HUES64 (cell line): Measurements from ENCODE around the gene DOLK.

Experiments used
- H3K27ac ChIP-seq: 2 replicates; pipeline ENCODE4 v1.7.0; 2013; ENCODE audit warnings: low read depth, low read length, inconsistent platforms
- H3K27me3 ChIP-seq: 2 replicates; pipeline ENCODE4 v1.6.1; 2013; ENCODE audit warnings: mild to moderate bottlenecking, low read length; ENCODE audit not compliant: insufficient read depth
- H3K36me3 ChIP-seq: 2 replicates; pipeline ENCODE4 v1.6.1; 2013; ENCODE audit warnings: mild to moderate bottlenecking, low read length; ENCODE audit not compliant: insufficient read depth
- H3K4me1 ChIP-seq: 2 replicates; pipeline ENCODE4 v1.6.1; 2013; ENCODE audit warnings: mild to moderate bottlenecking, low read length, moderate library complexity; ENCODE audit not compliant: insufficient read depth
- H3K4me3 ChIP-seq: 2 replicates; pipeline ENCODE4 v1.5.1; 2013; ENCODE audit warnings: mild to moderate bottlenecking, low read length, moderate library complexity
- H3K9ac ChIP-seq: 2 replicates; pipeline ENCODE4 v1.6.1; 2013; ENCODE audit warnings: mild to moderate bottlenecking, low read depth, low read length
- H3K9me3 ChIP-seq: 2 replicates; pipeline ENCODE4 v1.6.1; 2013; ENCODE audit warnings: low read depth, low read length; ENCODE audit not compliant: insufficient read depth
- WGBS: fragments of 150-250, 120-280 bp; methylation state at CpG from one replicate; pipeline ENCODE4 v1.1.7; 2013; ENCODE audit warnings: missing lambda C conversion rate; 5-methylcytosine and 5-hydroxymethylcytosine counted together

Gene DOLK

GRCh38 chr9:128929560-128929959 lies 17.8 kb downstream of the DOLK start:
- Histone ChIP-seq H3K9me3 (no peaks in the 10 kb centered on the region), H3K4me3 (no peak overlapping the region), H3K27ac (no peak overlapping the region), H3K36me3 (no peaks in the 10 kb centered on the region), H3K4me1 (no peaks in the 10 kb centered on the region), H3K9ac (no peak overlapping the region), H3K27me3 (no peaks in the 10 kb centered on the region)
- 94% methylated on average over 4 of the region's 4 CpGs for WGBS

GRCh38 chr9:128928624-128929023 lies 18.8 kb downstream of the DOLK start:
- Histone ChIP-seq H3K4me1 (no peaks in the 10 kb centered on the region), H3K9me3 (no peaks in the 10 kb centered on the region), H3K27ac (no peak overlapping the region), H3K27me3 (no peaks in the 10 kb centered on the region), H3K4me3 (no peak overlapping the region), H3K36me3 (no peaks in the 10 kb centered on the region), H3K9ac (no peak overlapping the region)
- WGBS = 94% methylated on average over 1 of the region's 2 CpGs

GRCh38 chr9:128927731-128928411 lies 19.5 kb downstream of the DOLK start:
- Histone ChIP-seq H3K4me1 (no peaks in the 10 kb centered on the region), H3K36me3 (no peaks in the 10 kb centered on the region), H3K9ac (no peak overlapping the region), H3K27ac (no peak overlapping the region), H3K9me3 (no peaks in the 10 kb centered on the region), H3K4me3 (no peak overlapping the region), H3K27me3 (no peaks in the 10 kb centered on the region)
- 36% methylated on average over 10 of the region's 10 CpGs for WGBS

GRCh38 chr9:128923493-128923883 lies 23.9 kb downstream of the DOLK start:
- H3K27me3 ChIP-seq = no peaks in the 10 kb centered on the region
- no peak overlapping the region for H3K4me3 ChIP-seq
- no peak overlapping the region for H3K9ac ChIP-seq
- no peak overlapping the region for H3K27ac ChIP-seq
- peaks cover 7% of the 10 kb centered on the region; the same call in 1 of the 2 replicates for H3K36me3 ChIP-seq
- H3K4me1 ChIP-seq = peaks cover 5% of the 10 kb centered on the region
- WGBS = 97% methylated on average over 6 of the region's 6 CpGs
- H3K9me3 ChIP-seq = no peaks in the 10 kb centered on the region

DNA sequence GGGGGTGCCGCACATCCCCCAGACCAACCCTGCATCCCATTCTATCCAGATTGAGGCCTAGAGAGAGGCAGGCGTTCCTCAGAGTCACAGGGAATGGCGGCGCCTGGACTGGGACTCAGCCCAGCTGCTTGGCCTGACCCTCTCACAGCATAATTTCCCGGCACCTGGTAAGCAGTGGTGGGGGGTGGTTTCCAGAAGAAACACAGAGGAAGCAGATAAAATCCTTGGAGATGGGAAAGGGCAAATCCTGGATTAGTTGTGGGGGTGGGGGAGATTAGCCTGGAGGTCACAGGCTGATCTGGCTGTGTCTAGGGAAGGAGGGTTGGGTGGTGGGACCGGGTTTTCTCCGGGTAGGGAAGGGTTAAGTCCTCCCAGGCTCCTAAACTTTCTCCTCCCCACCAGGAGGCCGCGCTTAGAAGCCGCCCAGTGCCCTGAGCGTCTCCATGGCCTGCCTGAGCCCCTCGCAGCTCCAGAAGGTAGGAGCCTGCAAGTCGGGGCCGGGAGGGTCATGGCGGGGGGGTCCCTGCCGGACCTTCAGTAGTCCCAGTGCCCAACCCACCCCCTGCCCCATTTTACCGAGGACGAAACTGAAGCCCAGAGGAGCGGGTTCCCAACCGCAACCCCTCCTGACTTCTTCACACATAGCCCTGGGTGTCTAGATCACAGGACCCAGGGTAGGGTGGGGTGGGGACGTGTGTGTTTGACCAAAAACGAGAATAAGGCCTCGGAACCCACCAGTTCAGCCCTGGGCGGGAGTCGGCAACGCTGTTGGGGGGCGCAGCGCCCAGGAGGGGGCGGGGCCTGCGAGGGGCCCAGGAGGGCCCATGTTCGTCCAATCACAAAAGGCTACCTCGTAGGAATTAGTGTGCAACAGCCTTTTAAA lies 25.3 kb downstream of the DOLK start:
- Histone ChIP-seq H3K4me1 (peaks cover 5% of the 10 kb centered on the region), H3K27ac (peak overlapping the region; percentile 80), H3K9ac (peak overlapping the region; percentile 64), H3K9me3 (no peaks in the 10 kb centered on the region), H3K27me3 (no peaks in the 10 kb centered on the region), H3K36me3 (peaks cover 18% of the 10 kb centered on the region), H3K4me3 (peak overlapping the region; percentile 59)
- WGBS = 7% methylated on average over 30 of the region's 32 CpGs

DNA sequence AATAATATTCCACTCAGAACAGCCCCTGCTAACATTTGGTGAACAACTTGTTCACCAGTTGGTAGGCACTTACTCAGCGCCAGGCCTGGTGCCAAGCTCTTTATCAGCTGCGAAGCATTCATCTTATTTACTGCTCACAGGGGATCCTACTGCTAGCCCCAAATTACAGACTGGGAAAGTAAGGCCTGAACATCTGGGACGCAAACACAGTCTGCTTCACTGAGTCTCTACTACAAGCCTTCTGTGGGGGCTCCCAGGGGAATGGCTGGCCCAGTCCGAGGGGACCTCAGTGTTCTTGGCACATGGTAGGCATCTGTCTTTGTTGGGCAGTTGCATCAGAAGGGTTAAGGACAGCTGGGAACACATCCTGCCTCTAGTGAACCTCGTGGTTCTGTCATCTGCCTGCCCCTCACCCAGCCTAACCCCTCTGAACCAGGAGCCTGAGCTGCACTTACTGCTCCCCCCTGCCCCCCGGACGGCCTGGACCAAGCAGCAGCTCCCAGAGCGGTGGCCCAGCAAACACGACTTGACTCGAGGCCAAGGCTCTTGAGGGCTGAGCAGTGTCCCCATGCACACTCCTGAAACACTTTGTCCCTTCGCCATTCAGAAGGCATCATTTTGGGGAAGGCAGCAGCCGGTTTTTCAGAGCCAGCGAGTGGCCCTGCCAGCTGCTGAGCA lies 26.9 kb downstream of the DOLK start, which contains the start of gene PHYHD1:
Gene PHYHD1, plus strand, starts transcription at position 602 of the 678 bp plus-strand sequence. CDS start 1,342 bp downstream, outside the sequence.
- H3K9me3 ChIP-seq = no peaks in the 10 kb centered on the region
- H3K27me3 ChIP-seq = no peaks in the 10 kb centered on the region
- WGBS = 84% methylated on average over 13 of the region's 13 CpGs
- H3K9ac ChIP-seq = peak within 1 kb of the TSS; percentile 64; the same call in 1 of the 2 replicates
- peaks cover 5% of the 10 kb centered on the region for H3K4me1 ChIP-seq
- H3K4me3 ChIP-seq = peak within 1 kb of the TSS; percentile 59
- peak within 1 kb of the TSS; percentile 80 for H3K27ac ChIP-seq
- peaks cover 34% of the 10 kb centered on the region for H3K36me3 ChIP-seq

DNA sequence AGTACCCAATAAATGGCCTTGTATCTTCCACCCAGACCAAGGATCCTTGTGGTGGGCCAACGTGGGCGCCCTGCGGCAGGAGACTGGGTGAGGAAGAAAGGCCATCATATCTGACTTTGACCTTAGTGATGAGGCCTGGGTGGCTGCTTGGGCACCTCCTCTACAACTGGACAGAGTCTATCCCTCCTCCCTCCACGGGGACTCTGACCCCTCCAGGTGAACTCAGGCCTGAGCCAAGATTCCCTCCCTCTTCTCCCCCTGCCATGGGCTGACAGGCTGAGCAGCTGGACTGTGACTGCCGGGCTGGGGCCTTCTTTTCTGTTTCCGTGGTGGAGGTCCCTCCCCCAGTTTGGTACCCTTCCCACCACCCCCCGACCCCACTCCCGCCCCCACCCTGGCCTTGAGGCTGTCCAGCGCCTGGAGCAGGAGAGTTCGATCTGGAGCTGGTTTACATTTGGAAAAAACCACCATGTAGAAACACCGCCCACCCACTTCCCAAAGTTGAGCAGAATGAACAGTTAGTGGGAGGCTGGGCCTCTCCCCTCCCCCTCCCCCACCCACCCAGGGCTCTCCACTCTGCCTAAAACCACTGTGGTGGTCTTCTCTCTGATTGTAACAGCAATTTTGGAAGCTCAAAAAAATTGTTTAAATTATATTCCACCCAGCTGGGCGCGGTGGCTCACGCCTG lies 27.9 kb downstream of the DOLK start:
- H3K27ac ChIP-seq = no peak overlapping the region
- peaks cover 5% of the 10 kb centered on the region for H3K4me1 ChIP-seq
- H3K9me3 ChIP-seq = no peaks in the 10 kb centered on the region
- WGBS = 90% methylated on average over 13 of the region's 14 CpGs
- no peak overlapping the region for H3K4me3 ChIP-seq
- no peaks in the 10 kb centered on the region for H3K27me3 ChIP-seq
- H3K36me3 ChIP-seq = peaks cover 40% of the 10 kb centered on the region
- no peak overlapping the region for H3K9ac ChIP-seq

DNA sequence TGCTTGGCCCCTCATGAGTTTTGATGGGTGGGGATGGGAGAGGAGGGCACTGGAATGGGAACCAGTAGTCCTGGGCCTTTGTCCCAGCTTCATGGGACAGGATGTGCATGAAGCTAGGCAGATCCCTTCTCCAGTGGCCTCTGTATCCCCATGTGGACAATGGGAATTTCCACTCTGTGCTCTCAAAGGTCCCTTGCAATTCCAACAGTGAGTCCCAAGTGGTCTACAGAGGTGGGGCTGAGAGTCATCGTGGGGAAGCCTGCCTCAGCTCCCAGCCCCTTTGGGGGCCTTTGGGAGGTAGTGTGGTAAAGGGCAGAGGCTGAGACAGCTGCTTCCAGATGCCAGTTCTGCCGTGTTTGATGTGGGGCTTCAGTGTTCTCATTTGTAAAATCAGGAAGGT lies 28.5 kb downstream of the DOLK start:
- peaks cover 41% of the 10 kb centered on the region for H3K36me3 ChIP-seq
- no peaks in the 10 kb centered on the region for H3K27me3 ChIP-seq
- no peak overlapping the region for H3K9ac ChIP-seq
- H3K9me3 ChIP-seq = no peaks in the 10 kb centered on the region
- WGBS = 88% methylated on average over 2 of the region's 2 CpGs
- H3K27ac ChIP-seq = no peak overlapping the region
- no peak overlapping the region for H3K4me3 ChIP-seq
- H3K4me1 ChIP-seq = peaks cover 5% of the 10 kb centered on the region

- H3K27me3 ChIP-seq = no peaks in the 10 kb centered on the region
- 96% methylated on average over 26 of the region's 26 CpGs for WGBS
- H3K4me1 ChIP-seq = peaks cover 17% of the 10 kb centered on the region
- no peak overlapping the region for H3K27ac ChIP-seq
- H3K36me3 ChIP-seq = peaks cover 41% of the 10 kb centered on the region
- no peaks in the 10 kb centered on the region for H3K9me3 ChIP-seq
- no peak overlapping the region for H3K9ac ChIP-seq
- no peak overlapping the region for H3K4me3 ChIP-seq
These were observed 30.1 kb downstream of the DOLK start for GRCh38 chr9:128917151-128917849.

DNA sequence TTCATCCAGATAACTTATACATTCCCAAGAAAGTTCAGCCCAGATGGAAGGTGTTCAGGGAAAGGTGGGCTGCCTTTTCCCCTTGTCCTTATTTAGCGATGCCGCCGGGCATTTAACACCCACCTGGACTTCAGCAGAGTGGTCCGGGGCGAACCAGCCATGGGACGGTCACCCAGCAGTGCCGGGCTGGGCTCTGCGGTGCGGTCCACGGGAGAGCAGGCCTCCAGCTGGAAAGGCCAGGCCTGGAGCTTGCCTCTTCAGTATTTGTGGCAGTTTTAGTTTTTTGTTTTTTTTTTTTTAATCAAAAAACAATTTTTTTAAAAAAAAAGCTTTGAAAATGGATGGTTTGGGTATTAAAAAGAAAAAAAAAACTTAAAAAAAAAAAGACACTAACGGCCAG lies 30.7 kb downstream of the DOLK start:
- peaks cover 41% of the 10 kb centered on the region for H3K36me3 ChIP-seq
- 95% methylated on average over 11 of the region's 11 CpGs for WGBS

More for the DNA sequence above, 30.7 kb downstream of the DOLK start:
- H3K27me3 ChIP-seq = no peaks in the 10 kb centered on the region
- no peak overlapping the region for H3K4me3 ChIP-seq
- no peak overlapping the region for H3K9ac ChIP-seq
- peaks cover 20% of the 10 kb centered on the region for H3K4me1 ChIP-seq
- H3K27ac ChIP-seq = no peak overlapping the region
- no peaks in the 10 kb centered on the region for H3K9me3 ChIP-seq
